Astrocyte (in vitro differentiated cells and primary cell): ENCODE measurements around the gene DOCK3. TPM values are rescaled to one million over a fixed set of nuclear protein-coding genes. Genes with fewer than 3 reads are reported as not detected.

Source experiments
- DNase-seq: peaks from one replicate; pipeline ENCODE4 v3.0.0-alpha.2; 2010; ENCODE audit warnings: low read depth
- FAIRE-seq: peaks from 2 replicates; lab custom pipeline; 2011; peaks lifted over from hg19 to GRCh38; lab: Jason Lieb, UNC
- H2AFZ ChIP-seq: 2 replicates; pipeline ENCODE4 v1.6.0; 2012; ENCODE audit warnings: low read depth, low read length, inconsistent platforms
- H3K27ac ChIP-seq: 2 replicates; pipeline ENCODE4 v1.5.1; 2011; ENCODE audit warnings: low read depth, low read length, inconsistent platforms
- H3K27me3 ChIP-seq: 2 replicates; pipeline ENCODE4 v1.6.0; 2011; ENCODE audit warnings: low read length, inconsistent platforms; ENCODE audit not compliant: insufficient read depth
- H3K36me3 ChIP-seq: 2 replicates; pipeline ENCODE4 v1.5.1; 2011; ENCODE audit warnings: low read length, inconsistent platforms; ENCODE audit not compliant: insufficient read depth
- H3K4me1 ChIP-seq: 2 replicates; pipeline ENCODE4 v1.5.1; 2011; ENCODE audit warnings: low read length, inconsistent platforms; ENCODE audit not compliant: insufficient read depth
- H3K4me2 ChIP-seq: 2 replicates; pipeline ENCODE4 v1.6.0; 2012; ENCODE audit warnings: low read length, inconsistent platforms
- H3K4me3 ChIP-seq: 2 replicates; pipeline ENCODE4 v1.5.1; 2011; ENCODE audit warnings: low read depth, mild to moderate bottlenecking, low read length, inconsistent platforms; ENCODE audit not compliant: insufficient read depth
- H3K79me2 ChIP-seq: 2 replicates; pipeline ENCODE4 v1.6.0; 2012; ENCODE audit warnings: mild to moderate bottlenecking, low read length, inconsistent platforms; ENCODE audit not compliant: insufficient read depth
- H3K9ac ChIP-seq: 2 replicates; pipeline ENCODE4 v1.6.0; 2012; ENCODE audit warnings: mild to moderate bottlenecking, low read length, inconsistent platforms
- H3K9me3 ChIP-seq: 2 replicates; pipeline ENCODE4 v1.5.1; 2012; ENCODE audit warnings: low read depth, mild to moderate bottlenecking, low read length, inconsistent platforms; ENCODE audit not compliant: insufficient read depth
- H4K20me1 ChIP-seq: 2 replicates; pipeline ENCODE4 v1.6.0; 2012; ENCODE audit warnings: low read length, inconsistent platforms; ENCODE audit not compliant: insufficient read depth
- H3K27ac Mint-ChIP-seq: one replicate; pipeline ENCODE4 v1.8.0; 2021; ENCODE audit warnings: mild to moderate bottlenecking, mixed read lengths; ENCODE audit not compliant: unreplicated experiment
- H3K27me3 Mint-ChIP-seq: one replicate; pipeline ENCODE4 v1.8.0; 2021; ENCODE audit warnings: low read depth, mixed read lengths; ENCODE audit not compliant: unreplicated experiment
- H3K36me3 Mint-ChIP-seq: one replicate; pipeline ENCODE4 v1.8.0; 2021; ENCODE audit warnings: low read depth, mixed read lengths; ENCODE audit not compliant: unreplicated experiment
- H3K4me1 Mint-ChIP-seq: one replicate; pipeline ENCODE4 v1.8.0; 2021; ENCODE audit warnings: low read depth, mixed read lengths; ENCODE audit not compliant: unreplicated experiment
- H3K4me3 Mint-ChIP-seq: one replicate; pipeline ENCODE4 v1.8.0; 2021; ENCODE audit warnings: mild to moderate bottlenecking, moderate library complexity, mixed read lengths; ENCODE audit not compliant: unreplicated experiment
- H3K9me3 Mint-ChIP-seq: one replicate; pipeline ENCODE4 v1.8.0; 2021; ENCODE audit warnings: mild to moderate bottlenecking, mixed read lengths; ENCODE audit not compliant: unreplicated experiment
- CTCF ChIP-seq: IDR thresholded peaks from 2 replicates; pipeline ENCODE4 v1.5.1; 2011; ENCODE audit warnings: low read depth, mild to moderate bottlenecking, inconsistent platforms, low read length, moderate library complexity; ENCODE audit not compliant: insufficient read depth
- EZH2 ChIP-seq: IDR thresholded peaks from 2 replicates; pipeline ENCODE4 v1.6.1; 2012; ENCODE audit warnings: mild to moderate bottlenecking, low read length, inconsistent platforms; ENCODE audit not compliant: insufficient read depth
- total RNA-seq: library from RNA; stranded (reverse); gene quantifications from 2 replicates; pipeline ENCODE4 v1.2.1, GENCODE V29; 2021

The DOCK3 gene
- total RNA-seq, 1 donor from 2014 or later, result 3.3 TPM

GRCh38 chr3:50995085-50995824 is 320.5 kb downstream of the DOCK3 start:
- peaks cover 13% of the 10 kb centered on the region for H3K9me3 Mint-ChIP-seq
- Histone ChIP-seq H2AFZ (no peak overlapping the region), H3K4me1 (no peaks in the 10 kb centered on the region), H3K36me3 (no peaks in the 10 kb centered on the region), H3K9ac (no peak overlapping the region), H3K79me2 (no peaks in the 10 kb centered on the region), H3K27me3 (no peaks in the 10 kb centered on the region), H4K20me1 (no peaks in the 10 kb centered on the region), H3K27ac (no peak overlapping the region), H3K4me3 (no peak overlapping the region), H3K9me3 (peaks cover 2% of the 10 kb centered on the region), H3K4me2 (no peak overlapping the region)
- no peak for FAIRE-seq
- no peak overlapping the region for H3K4me3 Mint-ChIP-seq
- no peaks in the 10 kb centered on the region for H3K36me3 Mint-ChIP-seq
- H3K27me3 Mint-ChIP-seq, result no peaks in the 10 kb centered on the region
- H3K27ac Mint-ChIP-seq, result no peak overlapping the region
- H3K4me1 Mint-ChIP-seq, result no peaks in the 10 kb centered on the region
- DNase-seq, result no peak
- TF ChIP-seq EZH2 (no peak), CTCF (no peak)

- H3K36me3 ChIP-seq, result no peaks in the 10 kb centered on the region
- H3K4me3 ChIP-seq, result no peak overlapping the region
These were observed 327.8 kb downstream of the DOCK3 start for GRCh38 chr3:51002495-51002894.

More at GRCh38 chr3:51002495-51002894, 327.8 kb downstream of the DOCK3 start:
- Histone ChIP-seq H2AFZ (no peak overlapping the region), H4K20me1 (no peaks in the 10 kb centered on the region), H3K79me2 (no peaks in the 10 kb centered on the region), H3K9me3 (no peaks in the 10 kb centered on the region), H3K4me1 (no peaks in the 10 kb centered on the region), H3K27me3 (no peaks in the 10 kb centered on the region), H3K27ac (no peak overlapping the region), H3K9ac (no peak overlapping the region), H3K4me2 (no peak overlapping the region)
- Mint-ChIP-seq H3K36me3 (no peaks in the 10 kb centered on the region), H3K27ac (no peak overlapping the region), H3K9me3 (no peaks in the 10 kb centered on the region), H3K4me3 (no peak overlapping the region), H3K27me3 (no peaks in the 10 kb centered on the region), H3K4me1 (no peaks in the 10 kb centered on the region)
- FAIRE-seq (no peak), DNase-seq (no peak)
- TF ChIP-seq CTCF, result no peak
- no peak for TF ChIP-seq EZH2
